ENCODE results near the gene MICAL1.
"Not testable (repeated sequence)": the region's sequence is repeated elsewhere in the genome, so short reads cannot be mapped to it uniquely, and the experiment has no call there.

The MICAL1 gene

DNA sequence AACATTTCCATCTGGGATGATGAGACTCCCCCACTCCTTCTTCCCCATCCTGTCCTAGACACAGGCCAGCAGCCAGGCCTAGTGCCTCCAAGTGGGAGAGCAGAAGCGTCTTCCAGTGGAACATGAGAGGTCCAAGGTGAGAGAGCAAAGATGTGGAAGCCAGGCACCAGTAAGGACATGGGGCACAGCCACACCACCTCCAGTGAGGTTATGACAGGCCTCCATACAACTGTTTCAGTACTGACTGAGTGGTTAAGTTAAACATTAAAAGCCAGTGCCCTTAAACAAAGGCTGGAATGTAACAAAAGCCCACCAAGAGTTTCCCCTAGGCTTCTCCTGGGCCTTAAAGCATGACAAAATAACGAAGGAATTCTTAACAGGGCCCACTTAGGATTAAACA is 22.2 kb upstream of the MICAL1 start:
- no peak for DNase-seq (ENCODE audit: low spot score)

DNA sequence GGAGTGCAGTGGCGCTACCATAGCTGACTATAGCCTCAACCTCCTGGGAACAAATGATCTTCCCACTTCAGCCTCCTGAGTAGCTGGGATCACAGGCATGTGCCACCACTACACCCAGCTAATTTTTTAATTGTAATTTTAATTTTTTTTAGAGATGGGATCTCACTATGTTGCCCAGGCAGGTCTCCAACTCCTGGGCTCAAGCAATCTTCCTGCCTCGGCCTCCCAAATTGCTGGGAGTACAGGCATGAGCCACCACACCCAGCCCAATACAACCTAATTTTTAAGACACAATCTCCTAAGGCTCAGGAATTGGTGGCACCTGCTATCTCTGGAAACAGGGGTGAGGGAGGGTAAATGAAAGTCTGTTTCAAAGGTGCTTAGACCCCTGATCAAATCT is 21.6 kb upstream of the MICAL1 start:
- no peak for DNase-seq (ENCODE audit: low spot score)

DNA sequence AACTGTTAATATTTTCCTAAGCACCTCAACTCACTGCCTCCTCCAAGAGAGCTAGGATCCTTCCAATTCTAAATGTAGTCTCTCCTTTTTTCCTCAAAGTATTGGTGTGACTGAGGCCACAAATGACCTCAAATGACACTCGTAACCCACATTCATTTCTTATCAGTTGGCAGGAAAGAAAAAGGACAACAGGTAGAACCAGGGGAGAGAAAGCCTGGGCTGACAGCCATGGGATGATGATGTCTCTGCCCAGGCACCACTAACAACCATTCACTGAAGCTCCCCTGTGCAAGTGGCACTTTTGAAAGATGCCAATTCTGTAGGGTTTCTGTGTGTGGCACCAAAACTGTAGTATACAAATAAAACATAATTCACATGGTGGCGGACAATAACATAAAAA is 20.1 kb upstream of the MICAL1 start:
- DNase-seq (ENCODE audit: low spot score), result no peak

DNA sequence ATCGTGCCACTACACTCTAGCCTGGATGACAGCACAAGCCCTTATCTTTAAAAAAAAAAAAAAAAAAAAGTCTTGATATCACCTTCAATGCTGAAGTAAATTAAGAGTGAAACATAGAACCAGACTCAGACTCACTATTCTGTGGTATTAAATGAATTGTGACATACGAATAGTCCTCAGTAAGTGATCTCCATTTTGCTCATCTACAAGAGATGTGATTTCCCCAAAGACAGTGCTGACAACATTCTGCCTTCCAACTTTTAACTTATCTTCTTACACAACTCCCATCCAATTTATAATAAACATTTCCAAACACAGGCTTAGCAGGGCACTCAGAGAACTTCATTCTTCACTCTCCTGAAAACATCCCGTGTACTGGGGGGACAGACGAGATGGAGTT is 19.4 kb upstream of the MICAL1 start:
- DNase-seq (ENCODE audit: low spot score), result no peak

DNA sequence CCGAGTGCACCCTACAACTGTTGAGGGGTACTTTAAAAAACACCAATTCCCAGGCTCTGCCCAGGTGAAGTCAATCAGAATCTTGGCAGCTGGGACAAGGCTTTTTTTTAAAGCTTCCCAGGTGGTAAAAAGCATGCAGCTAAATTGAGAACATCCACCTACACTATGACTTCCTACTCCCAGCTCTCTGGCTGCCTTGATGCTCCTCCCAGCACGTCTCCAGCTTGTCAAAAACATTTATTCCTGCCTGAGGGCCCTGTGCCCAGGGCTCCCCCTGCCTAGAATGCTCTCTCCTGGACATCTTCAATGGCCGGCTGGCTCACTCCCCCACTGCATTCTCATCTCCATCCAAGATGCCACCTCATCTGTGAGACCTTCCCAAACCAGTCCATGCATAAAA is 17.5 kb upstream of the MICAL1 start:
- no peak for DNase-seq (ENCODE audit: low spot score)

DNA sequence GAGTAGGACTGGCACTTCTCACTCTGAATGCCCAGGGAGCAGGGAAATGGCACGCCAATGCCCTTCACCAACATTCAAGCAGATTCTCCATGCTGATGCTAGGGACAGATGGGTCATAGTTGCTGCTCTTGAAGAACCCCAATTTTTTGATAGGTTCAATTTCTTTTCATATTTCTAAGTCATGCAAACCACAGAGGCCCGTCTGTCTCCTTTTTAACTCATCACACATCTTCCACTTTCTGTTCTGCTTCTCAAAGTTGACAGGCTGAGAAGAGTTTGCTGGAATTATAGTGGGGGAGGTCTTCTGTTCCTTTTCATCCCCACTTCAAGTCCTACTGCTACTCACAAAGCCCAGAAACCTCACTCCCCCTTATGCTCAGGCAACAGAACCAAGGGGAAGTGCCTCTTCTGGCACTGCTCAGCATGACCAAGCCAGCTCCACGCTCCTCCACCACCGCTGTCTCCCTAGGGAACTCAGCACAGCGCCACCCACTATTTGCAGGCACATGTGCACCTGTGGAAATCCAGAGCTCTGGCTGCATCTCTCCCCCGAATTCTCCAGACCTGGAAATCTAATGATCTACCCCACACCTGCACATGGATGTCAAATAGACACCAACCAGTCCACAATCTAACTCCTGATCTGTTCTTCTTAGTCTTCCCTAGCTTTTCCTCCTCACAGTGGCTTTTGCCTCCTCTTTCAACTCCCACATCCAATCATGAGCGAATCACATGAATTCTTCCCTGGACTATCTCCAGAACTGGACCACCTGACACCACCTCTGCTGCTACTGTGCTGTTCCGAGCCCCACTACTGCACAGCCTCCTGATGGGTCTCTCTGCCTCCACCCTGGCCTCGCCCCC is 16.8 kb upstream of the MICAL1 start:
- no peak for DNase-seq (ENCODE audit: low spot score)

DNA sequence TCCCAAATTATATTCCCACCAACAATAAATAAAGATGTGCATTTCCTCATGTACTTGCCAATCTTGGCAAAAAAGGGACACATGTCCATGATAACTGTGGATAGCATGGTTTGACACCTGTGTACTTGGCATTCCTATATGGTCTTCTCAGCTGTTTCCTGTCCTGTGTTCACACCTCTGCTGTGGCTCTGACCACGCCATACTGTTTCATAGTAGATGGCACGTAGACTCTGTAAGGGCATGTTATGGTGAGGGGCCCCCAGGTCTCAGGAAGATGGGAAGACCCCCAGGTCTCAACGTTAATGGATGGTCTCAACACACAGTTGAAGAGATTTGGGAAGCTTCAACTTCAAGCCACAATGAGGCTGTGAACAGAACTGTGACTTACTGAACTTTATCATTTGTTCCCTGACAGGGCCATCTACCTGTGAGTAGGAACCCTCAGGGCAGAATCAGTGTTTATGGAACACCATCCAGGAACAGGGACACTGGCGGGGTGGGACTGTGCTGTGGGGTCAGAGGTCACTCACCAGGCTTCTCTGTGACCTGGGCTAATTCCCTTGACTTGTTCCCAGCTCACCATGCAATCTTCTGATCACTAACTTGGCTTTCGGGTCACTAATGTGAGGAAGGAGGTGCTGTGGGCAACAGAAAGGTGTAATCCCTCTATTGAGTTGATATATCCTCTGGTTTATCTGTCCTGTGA is 15.7 kb upstream of the MICAL1 start:
- DNase-seq (ENCODE audit: low spot score), result no peak

DNA sequence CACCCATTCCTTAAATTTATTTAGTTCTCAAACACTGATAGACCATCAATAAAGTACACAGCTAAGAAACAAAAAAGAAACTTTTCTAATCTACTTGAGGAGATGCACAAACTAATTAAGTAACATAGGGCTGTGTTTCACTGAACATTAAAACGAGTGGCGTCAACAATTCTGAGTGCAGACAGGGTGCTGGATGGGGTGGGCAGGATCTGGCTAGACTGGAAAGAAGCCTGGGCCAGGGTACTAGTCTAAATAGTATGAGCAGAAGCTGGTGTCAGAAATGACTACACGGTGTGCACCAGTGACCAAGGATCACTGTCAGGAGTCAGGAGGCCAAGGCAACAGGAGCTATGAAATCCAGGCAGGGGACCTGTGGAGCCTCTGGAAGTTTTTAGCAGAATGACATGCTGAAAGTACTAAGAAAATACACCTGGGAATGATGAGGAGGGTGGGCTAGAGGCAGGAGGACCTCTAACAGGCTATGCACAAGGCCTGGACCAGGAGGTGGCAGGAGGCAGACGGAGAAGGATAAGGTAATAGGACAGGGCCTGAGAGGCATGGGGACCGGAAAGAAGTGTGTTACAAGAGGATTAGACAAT is 14.1 kb upstream of the MICAL1 start:
- DNase-seq (ENCODE audit: low spot score), result no peak

DNA sequence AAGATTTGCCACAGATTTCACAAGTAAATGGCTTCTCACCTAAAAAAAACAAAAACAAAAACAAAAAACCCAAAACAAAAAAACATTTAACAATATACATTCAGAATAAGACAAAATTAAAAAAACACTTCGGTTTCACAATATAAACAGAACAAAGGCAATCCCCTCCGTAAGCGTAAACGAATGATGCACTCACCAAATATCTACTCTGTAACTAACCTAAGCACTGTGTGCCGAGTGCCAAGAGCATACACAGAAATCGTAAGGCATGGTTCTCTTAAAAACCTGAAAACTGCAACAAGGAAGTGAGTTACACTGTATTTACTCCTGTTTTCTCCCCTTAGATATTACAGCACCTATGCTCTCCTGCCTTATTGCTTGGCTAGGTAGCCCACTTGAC is 12.1 kb upstream of the MICAL1 start:
- DNase-seq (ENCODE audit: low spot score), result no peak

DNA sequence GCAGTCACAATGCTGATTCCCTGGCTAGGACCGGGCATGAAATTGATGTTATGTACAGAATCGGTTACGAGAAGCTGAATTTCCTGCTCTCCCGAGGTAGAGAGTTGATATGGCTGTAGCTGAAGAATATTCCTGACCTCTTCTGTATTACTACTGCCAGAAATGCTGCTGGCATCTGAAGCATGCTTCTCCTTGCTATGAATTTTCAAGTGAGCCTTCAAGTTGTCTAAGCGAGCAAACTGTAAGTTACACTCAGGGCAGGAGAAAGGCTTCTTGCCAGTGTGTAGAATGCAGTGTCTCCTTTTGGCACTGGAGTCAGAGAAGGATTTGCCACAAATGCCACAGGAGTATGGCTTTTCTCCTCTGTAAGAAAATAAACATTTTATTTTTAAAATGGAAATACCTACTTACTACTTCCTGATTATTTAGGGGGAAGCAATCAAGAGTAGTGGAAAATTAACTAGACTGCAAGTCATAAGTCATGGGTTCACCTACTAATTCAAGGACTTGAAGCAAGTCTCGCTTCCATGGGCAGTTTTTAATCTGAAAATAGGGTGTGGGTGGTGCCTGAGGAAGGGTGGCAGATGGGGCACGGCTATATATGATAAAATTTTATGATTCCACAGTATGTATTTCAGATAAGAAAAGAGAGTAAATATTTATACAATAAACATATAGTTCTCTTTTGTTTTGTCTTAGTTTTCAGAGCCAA is 10.8 kb upstream of the MICAL1 start:
- peak; percentile 51 for DNase-seq (ENCODE audit: low spot score)

DNA sequence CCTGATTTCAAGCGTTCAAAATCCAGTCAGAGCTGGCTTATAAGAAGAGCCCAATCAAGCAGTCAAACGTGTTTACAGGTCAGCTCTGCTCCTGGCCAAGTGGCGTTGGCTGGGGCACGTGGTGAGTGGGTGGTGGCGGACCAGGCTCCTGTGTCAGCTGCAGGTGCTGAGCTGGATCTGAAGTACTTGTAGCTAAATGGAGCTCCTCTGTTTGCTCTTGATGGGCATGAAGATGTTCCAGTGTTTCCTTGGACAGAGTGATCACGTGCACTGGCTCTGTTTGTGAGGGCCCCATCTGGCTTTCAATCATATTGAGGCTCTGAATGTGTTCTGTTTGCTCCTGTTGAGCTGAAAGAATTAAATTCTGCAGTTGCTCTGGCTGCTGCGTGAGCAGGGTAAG is 10.2 kb upstream of the MICAL1 start:
- no peak for DNase-seq (ENCODE audit: low spot score)

DNA sequence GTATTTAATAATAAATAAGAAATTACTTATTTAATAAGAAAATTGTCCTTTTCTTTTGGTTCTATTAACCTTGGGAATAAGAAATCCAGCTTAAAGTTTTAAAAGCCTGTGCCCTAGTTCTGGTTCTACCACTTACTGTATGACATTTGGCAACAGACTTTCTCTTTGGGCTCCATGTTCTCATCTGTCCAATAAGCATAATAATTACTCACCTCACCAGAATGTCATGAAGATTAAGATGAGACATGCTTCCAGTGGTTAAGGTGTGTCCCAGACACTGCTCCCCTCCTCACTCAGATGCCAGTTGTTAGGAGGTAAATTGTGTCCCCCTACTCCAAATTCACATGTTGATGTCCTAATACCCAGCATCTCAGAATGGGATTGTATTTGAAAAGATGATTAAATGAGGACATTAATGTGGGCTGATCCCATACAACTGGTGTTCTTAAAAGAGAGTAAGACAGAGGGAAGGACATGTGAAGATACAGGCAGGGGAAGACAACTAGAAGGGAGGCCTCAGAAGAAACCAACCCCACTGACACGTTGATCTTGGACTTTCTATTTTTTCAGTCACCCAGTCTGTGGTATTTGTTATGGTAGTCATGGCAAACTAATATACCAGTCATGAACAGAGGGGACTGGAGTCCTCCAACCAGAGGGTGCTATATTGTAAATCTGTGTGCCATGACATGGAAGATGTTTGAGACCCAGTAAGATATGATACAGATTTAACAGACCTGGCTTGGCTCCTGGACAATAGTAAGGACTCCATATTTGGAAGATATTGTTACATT is 6.4 kb upstream of the MICAL1 start:
- no peak for DNase-seq (ENCODE audit: low spot score)

DNA sequence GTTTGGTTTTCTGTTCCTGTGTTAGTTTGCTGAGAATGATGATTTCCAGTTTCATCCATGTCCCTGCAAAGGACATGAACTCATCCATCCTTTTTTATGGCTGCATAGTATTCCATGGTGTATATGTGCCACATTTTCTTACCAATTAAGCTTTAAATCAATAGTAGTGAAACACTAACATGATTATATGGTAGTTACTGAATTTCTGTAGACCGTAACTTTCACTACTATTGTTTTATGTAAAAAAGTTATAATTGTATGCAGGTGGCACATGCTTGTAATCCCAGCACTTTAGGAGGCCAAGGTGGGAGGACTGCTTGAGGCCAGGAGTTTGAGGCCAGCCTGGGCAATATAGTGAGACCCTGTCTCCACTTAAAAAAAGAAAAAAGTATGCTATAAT is 5.6 kb upstream of the MICAL1 start:
- not testable (repeated sequence) for DNase-seq (ENCODE audit: low spot score)

DNA sequence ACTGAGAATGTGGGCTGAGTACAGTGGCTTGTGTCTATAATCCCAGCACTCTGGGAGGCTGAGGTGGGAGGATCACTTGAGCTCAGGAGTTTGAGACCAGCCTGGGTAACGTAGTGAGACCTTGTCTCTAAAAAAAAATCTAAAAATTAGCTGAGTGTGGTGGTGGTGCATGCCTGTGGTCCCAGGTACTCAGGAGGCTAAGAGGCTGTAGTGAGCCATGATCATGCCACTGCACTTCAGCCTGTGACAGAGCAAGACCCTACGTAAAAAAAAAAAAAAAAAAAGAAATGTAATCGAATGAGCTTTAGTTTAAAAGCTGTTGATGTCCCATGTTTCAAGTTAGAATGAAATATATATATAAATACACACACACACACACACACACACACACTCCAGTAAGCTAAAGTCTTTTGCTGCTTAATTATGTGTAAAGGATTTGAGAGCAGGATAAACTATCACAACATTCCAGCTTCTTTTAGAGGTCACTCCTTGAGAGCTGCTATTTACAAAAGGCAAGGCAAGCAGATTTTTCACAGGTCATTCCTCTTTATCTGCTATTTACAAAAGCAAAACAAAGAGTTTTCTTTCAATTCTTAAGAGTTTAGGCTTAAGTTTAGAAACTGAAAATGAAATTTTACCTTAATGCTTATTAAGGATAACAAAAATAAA is 4.7 kb upstream of the MICAL1 start:
- DNase-seq (ENCODE audit: low spot score), result no peak

DNA sequence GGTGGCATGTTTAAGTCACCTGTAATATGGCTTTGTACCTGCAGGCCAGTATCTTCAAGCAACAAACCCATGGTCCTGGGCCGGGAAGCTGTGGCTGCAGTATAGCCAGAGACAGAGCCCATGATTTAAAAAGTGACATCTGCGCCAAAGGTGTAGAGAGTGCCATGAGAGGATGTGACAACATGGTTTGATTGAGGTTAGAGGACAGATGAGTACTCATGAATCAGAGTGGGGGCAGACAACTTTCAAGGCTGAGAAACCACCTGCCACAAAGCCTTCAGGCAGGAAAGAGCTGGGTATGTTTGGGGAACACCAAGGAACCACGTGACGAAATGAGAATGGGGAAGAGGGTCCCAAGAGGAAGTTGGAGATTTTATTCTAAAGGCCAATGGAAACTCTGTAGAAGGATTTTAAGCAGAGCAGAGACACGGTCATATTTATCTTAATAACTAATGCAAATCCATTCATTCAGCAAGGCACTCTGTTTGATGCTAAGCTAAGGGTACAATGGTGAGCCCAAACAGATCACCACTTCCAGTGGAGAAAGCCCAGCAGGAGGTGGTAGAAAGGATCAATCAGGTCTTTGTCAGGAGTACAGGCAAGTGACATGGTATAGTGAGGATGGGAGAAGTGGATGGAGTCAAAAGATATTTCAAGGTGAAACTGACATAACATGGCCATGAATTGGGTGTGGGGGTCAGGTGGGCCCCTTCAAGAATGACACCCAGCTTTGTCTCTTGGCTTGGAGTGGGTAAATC is 3.4 kb upstream of the MICAL1 start:
- no peak for DNase-seq (ENCODE audit: low spot score)

DNA sequence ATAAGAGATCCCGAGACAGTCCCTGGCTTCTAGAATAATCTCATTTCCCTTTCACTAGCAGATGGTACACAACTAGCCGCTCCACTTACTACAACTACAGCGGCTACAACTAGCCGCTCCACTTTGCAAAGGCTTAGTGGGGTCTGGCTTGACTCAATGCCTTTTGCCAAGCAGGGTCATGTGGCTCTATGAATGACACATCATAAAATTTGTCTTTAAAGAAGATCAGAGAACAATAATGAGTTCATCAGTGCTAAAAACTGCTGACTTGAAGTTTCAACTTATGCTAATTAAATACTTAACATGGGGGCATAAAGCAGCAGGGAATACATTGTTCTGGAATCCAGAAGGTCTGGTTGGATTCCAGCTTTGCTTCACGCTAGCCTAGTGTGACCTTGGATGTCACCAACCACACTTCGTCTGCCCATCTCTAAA is 2.0 kb upstream of the MICAL1 start:
- no peak for DNase-seq (ENCODE audit: low spot score)

DNA sequence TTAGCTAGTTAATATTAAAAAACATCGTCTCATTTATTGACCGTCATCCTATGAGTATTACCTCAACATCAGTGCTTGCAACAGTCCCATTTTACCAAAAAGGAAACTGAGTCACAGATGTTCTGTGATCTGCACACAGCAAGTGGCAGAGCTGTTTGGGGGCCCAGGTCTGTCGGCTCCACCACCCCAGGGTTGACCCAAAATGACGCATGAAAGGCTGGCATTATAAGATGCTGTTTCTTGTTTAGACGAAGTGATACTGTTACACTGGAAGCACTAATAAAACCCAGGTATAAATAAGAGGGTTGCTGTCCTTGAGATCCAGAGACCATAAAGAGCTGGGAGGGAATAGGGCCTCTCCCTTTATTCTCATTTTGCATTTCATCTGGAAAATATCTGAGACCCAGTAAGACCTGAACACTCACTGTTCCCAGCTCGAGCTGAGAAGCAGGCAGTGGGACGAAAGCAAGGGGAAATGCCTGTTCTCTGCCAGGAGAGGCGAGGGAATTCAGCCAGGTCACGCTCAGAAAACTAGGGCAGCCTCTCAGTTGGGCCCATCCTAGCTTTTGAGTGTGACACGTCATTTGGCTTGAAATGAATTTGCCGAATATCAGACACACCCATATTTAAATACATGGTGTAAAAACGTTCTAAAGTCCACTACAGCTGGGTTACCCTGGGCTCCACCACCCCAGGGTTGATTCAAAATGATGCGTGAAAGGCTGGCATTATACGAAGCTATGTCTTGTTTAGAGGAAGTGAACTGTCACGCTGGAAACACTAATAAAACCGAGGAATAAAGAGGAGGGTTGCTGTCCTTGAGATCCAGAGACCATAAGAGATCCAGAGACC is 1.4 kb upstream of the MICAL1 start:
- DNase-seq (ENCODE audit: low spot score), result no peak

DNA sequence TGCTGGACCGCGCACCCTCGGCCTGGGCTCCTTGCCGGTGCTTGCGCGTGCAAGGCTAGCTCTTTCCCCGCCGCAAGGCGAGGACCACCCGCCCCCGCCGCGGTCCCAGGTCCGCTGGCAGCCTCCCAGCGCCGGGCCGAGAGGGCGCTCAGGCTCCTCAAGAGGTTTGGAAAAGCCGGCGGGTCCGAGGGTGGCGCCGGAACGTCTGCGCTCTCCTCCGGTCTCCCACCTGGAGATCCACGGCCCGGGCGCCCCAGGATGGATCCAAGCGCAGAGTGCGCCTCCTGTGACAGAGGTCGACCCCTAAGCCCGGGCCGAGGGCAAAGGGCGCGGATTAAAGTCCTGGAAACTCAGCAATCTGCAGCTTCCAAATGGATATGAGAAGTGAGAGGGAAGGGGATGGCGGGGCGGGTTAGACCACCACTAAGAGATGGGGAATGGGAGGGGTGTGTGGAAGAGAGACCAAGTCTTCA is 575 bp upstream of the MICAL1 start:
- DNase-seq (ENCODE audit: low spot score), result no peak

All from hematopoietic multipotent progenitor cell treated with erythropoietin and hydrocortisone succinate and interleukin-3 and kit ligand, for 15 days (in vitro differentiated cells).